Activated naive CD4-positive, alpha-beta T cell treated with anti-CD3 and anti-CD28 coated beads for 36 hours (primary cell): Measurements from ENCODE around the gene TP53RK. TPM values are rescaled to one million over a fixed set of nuclear protein-coding genes. Genes with fewer than 3 reads are reported as not detected.

Source experiments
- CTCF ChIA-PET: fragments of 350-600 bp; sonication (Branson Sonifier 250); formaldehyde crosslinking; loops from one replicate; lab custom pipeline; 2021; ENCODE audit warnings: antibody characterized with exemption; lab: Charles Lee
- DNase-seq: peaks from one replicate; pipeline ENCODE4 v3.0.0-alpha.2; 2020
- H3K27ac Mint-ChIP-seq: one replicate; pipeline ENCODE4 v1.8.0; 2021; ENCODE audit warnings: mild to moderate bottlenecking, mixed read lengths
- H3K27me3 Mint-ChIP-seq: one replicate; pipeline ENCODE4 v1.8.0; 2021; ENCODE audit warnings: low read depth, mixed read lengths
- H3K36me3 Mint-ChIP-seq: one replicate; pipeline ENCODE4 v1.8.0; 2021; ENCODE audit warnings: low read depth, mixed read lengths
- H3K4me1 Mint-ChIP-seq: one replicate; pipeline ENCODE4 v1.8.0; 2021; ENCODE audit warnings: low read depth, mixed read lengths
- H3K4me3 Mint-ChIP-seq: one replicate; pipeline ENCODE4 v1.8.0; 2021; ENCODE audit warnings: mild to moderate bottlenecking, moderate library complexity, mixed read lengths
- H3K9me3 Mint-ChIP-seq: one replicate; pipeline ENCODE4 v1.8.0; 2021; ENCODE audit warnings: mixed read lengths
- intact Hi-C: fragments of 100-400 bp; cut with micrococcal nuclease; formaldehyde crosslinking; loops from one replicate; pipeline ENCODE4 v1.15.1; 2023
- total RNA-seq, 2 experiments: library from RNA; stranded (reverse); gene quantifications; one replicate each; pipeline ENCODE4 v1.2.3, GENCODE V29; 2021

The TP53RK gene
- total RNA-seq, 2 experiments from 2014 or later, result 7.8 to 8.3 TPM

DNA sequence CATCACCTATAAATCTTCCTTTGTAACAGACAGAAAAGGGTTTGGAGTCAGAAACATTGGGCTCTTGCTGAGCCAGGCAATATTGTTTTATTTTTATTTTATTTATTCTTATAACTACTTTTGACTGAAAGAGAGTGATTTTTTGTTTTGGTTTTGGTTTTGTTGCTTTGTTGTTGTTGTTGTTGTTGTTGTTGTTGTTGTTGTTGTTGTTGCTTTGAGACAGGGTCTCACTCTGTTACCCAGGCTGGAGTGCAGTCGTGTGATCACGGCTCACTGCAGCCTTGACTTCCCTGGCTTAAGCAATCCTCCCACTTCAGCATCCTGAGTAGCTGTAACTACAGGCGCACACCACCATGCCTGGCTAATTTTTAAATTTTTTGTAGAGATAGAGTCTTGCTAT is 22.9 kb downstream of the TP53RK start:
- intact Hi-C loops, result no loop called here
- H3K4me3 Mint-ChIP-seq, result no peak overlapping the region
- peaks cover 11% of the 10 kb centered on the region for H3K9me3 Mint-ChIP-seq
- H3K27me3 Mint-ChIP-seq, result no peaks in the 10 kb centered on the region
- CTCF ChIA-PET, result no interaction called here
- peaks cover 4% of the 10 kb centered on the region for H3K36me3 Mint-ChIP-seq
- DNase-seq, result no peak
- no peaks in the 10 kb centered on the region for H3K4me1 Mint-ChIP-seq
- H3K27ac Mint-ChIP-seq, result no peak overlapping the region

DNA sequence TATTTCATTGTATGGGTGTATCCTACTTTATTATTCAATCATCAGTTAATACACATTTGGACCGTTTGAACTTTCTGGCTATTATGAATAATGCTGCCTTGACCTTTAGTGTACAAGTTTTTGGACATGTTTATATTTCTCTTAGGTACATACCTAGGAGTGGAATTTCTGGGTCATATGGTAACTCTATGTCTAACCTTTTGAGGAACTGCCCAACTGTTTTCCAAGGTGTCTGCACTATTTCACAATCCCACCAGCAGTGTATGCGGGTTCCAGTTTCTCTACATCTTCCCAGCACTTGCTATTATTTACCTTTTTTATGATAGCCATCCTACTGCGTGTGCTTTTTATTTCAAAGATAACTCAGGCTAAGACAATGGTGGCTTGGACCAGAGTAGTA is 23.6 kb downstream of the TP53RK start:
- Mint-ChIP-seq H3K27me3 (no peaks in the 10 kb centered on the region), H3K36me3 (peaks cover 6% of the 10 kb centered on the region), H3K9me3 (peaks cover 5% of the 10 kb centered on the region), H3K4me3 (no peak overlapping the region), H3K27ac (no peak overlapping the region), H3K4me1 (no peaks in the 10 kb centered on the region)
- no peak for DNase-seq
- intact Hi-C loops, result no loop called here
- CTCF ChIA-PET, result no interaction called here

DNA sequence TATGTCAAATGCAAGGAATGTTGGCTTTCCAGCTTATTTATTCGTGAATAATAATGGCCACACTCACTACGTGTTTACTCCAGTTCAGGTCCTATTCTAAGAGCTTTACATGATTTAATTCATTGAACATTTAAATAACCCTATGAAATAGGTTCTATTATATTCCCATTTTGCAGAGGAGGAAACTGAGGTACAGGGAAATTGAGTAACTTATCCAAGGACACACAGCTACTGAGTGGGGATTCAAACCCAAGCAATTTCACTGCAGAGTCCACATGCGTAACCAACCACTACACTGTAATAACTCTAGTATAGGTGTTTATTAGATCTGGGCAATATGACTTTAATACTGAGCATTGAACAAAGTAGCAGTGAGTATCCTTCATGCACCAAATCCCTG is 25.7 kb downstream of the TP53RK start:
- no peak for DNase-seq
- Mint-ChIP-seq H3K9me3 (peaks cover 5% of the 10 kb centered on the region), H3K27me3 (no peaks in the 10 kb centered on the region), H3K27ac (no peak overlapping the region), H3K36me3 (peaks cover 10% of the 10 kb centered on the region), H3K4me1 (no peaks in the 10 kb centered on the region), H3K4me3 (no peak overlapping the region)
- CTCF ChIA-PET, result interaction anchor here (0.6 to 1.3 kb wide), 3 partner anchors 12 to 43 kb away, joined by 4 to 7 read pairs (median 6); no protein-coding TSS in a partner anchor
- intact Hi-C loops, result no loop called here

DNA sequence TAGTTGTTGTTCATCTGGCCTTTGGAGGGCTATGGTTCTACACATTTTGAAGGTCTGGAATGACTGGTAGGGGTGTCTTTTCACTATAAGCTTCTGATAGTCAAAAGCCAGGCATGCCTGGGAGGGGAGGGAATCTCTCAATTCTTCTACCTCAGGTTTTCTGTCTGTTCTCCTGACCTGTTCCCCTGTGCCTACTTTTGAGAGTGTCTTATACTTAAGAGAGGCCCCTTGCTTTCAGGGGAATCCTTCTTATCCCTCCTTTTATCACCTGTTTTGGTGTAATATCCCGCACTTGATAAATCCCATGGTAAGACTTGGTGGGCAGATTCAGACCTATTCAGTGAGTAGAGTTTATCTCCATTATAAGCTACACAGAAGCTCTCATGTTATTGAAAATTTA is 27.6 kb downstream of the TP53RK start:
- H3K27ac Mint-ChIP-seq, result no peak overlapping the region
- H3K36me3 Mint-ChIP-seq, result peaks cover 7% of the 10 kb centered on the region
- no peak overlapping the region for H3K4me3 Mint-ChIP-seq
- CTCF ChIA-PET, result no interaction called here
- no peak for DNase-seq
- no peaks in the 10 kb centered on the region for H3K4me1 Mint-ChIP-seq
- intact Hi-C loops, result no loop called here
- H3K27me3 Mint-ChIP-seq, result no peaks in the 10 kb centered on the region
- peaks cover 5% of the 10 kb centered on the region for H3K9me3 Mint-ChIP-seq

DNA sequence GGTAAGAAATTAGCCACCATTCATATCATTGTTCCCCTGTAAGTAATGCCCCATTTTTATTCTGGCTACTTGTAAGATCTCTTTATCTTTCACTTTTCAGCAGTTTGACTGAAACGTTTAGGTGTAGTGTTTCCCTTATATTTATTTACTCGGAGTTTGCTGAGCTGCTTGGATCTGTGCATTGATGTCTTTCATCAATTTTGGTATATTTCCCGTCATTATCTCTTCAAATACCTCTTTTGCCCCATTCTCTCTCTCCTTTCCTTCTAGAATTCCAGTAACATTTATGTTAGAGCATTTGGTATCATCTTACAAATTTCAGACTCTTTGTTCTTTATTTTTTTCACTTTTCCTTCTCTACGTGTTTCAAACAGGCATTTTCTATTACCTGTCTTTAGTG is 28.8 kb downstream of the TP53RK start:
- no peaks in the 10 kb centered on the region for H3K27me3 Mint-ChIP-seq
- no peak for DNase-seq
- peaks cover 5% of the 10 kb centered on the region for H3K9me3 Mint-ChIP-seq
- intact Hi-C loops, result no loop called here
- CTCF ChIA-PET, result no interaction called here
- H3K36me3 Mint-ChIP-seq, result peaks cover 7% of the 10 kb centered on the region
- no peak overlapping the region for H3K4me3 Mint-ChIP-seq
- H3K27ac Mint-ChIP-seq, result no peak overlapping the region
- H3K4me1 Mint-ChIP-seq, result no peaks in the 10 kb centered on the region

DNA sequence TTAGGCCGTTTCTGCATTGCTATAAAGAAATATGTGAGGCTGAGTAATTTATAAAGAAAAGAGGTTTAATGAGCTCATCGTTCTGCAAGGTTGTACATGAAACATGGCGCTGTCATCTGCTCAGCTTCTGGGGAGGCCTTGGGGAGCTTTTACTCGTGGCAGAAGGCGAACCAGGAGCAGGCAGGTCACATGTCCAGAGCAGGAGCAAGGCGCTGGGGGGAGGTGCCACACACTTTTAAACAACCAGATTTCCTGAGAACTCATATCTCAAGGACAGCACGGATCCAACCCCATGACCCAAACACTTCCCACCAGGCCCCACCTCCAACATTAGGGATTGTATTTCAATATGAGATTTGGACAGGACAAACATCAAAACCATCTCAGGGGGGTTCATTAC is 31.6 kb downstream of the TP53RK start:
- peaks cover 7% of the 10 kb centered on the region for H3K36me3 Mint-ChIP-seq

DNA sequence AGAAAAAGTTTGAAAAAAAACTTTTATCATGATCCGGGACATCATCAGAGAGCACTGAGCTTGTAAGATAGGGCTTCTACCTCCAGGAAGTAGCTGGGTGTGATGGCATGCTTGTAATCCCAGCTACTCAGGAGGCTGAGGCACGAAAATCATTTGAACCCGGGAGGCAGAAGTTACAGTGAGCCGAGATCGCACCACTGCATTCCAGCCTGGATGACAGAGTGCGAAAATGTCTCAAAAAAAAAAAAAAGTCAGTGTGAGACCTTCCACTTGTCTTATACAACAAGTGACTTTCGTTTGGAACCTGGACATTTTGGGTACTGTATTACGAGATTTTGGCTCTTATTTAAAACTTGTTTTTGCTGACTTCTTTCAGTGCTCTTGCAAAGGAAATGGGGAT is 32.1 kb downstream of the TP53RK start:
- peaks cover 5% of the 10 kb centered on the region for H3K9me3 Mint-ChIP-seq
- no peaks in the 10 kb centered on the region for H3K4me1 Mint-ChIP-seq
- peaks cover 7% of the 10 kb centered on the region for H3K36me3 Mint-ChIP-seq
- H3K27ac Mint-ChIP-seq, result no peak overlapping the region
- peaks cover 13% of the 10 kb centered on the region for H3K27me3 Mint-ChIP-seq
- CTCF ChIA-PET, result no interaction called here
- DNase-seq, result no peak
- no peak overlapping the region for H3K4me3 Mint-ChIP-seq
- intact Hi-C loops, result no loop called here

More for the DNA sequence above, 31.6 kb downstream of the TP53RK start:
- intact Hi-C loops, result no loop called here
- Mint-ChIP-seq H3K27ac (no peak overlapping the region), H3K9me3 (peaks cover 5% of the 10 kb centered on the region), H3K4me1 (no peaks in the 10 kb centered on the region), H3K4me3 (no peak overlapping the region), H3K27me3 (peaks cover 12% of the 10 kb centered on the region)
- DNase-seq, result no peak
- CTCF ChIA-PET, result no interaction called here

DNA sequence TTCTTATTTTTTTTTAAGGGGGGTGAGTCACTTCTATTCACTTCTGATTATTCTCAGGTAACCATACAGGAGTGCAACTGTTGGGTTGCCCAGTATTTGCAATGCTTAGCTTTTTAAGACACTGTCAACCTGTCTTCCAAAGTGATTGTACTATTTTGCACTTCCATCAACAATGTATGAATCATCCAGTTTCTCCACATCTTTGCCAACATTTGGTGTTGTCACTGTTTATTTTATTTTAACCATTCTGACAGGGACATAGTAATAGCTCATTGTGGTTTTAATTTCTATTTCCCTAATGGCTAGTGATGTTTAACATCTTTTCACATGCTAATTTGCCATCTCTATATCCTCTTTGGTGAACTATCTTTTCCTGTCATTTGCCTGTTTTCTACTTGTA is 36.5 kb downstream of the TP53RK start:
- no peak for DNase-seq
- no peaks in the 10 kb centered on the region for H3K9me3 Mint-ChIP-seq
- no peak overlapping the region for H3K4me3 Mint-ChIP-seq
- intact Hi-C loops, result no loop called here
- H3K36me3 Mint-ChIP-seq, result no peaks in the 10 kb centered on the region
- H3K4me1 Mint-ChIP-seq, result no peaks in the 10 kb centered on the region
- CTCF ChIA-PET, result interaction anchor here (0.7 kb wide), 2 partner anchors 189 to 450 kb away, joined by 3 to 5 read pairs; no protein-coding TSS in a partner anchor
- no peak overlapping the region for H3K27ac Mint-ChIP-seq
- H3K27me3 Mint-ChIP-seq, result peaks cover 31% of the 10 kb centered on the region

DNA sequence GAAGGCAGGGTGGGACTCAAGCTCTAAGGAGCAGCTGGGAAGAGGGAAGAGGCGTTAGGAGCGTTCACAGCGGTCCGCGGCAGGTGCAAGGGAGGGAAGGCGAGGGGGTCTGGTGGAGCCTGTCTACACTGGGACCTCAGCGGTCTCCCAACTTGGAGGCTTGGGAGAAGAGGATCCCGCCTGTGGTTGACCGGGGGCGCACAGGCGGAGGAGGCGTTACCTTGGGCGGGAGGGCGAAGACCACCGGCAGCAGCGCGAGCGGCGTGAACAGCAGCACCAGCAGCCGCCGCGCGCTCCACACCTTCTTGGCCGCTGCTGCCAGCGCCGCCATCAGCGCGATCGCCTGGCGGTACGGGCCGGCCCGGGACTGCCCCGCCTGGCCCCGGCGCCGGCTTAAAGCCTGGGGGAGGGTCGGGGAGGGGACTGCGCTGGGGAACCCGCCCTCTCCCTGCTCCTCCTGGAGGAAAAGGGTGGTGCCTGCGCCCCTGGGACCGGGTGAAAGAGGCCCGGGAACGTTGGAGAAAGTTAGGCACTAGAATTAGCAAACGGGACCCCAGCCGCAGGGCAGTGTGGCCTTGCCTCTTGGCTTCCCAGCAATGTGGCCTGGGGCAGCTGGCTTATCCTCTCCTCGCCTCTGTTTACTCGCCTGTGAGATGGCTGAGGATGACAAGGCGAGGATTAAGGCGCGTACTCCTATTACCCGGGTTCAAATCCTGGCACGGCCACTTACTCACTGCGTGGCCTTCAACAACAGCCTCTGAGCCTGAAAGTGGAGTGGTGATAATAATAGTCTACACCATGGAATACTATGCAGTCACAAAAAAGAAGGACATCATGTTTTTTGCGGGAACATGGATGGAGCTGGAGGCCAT is 37.9 kb downstream of the TP53RK start, which contains the start of gene SLC13A3:
TSS of gene SLC13A3 (minus strand) at position 369 of the 872 bp plus-strand sequence. CDS start at position 331, 38 bp downstream.
- intact Hi-C loops, result no loop called here
- no peaks in the 10 kb centered on the region for H3K36me3 Mint-ChIP-seq
- H3K4me1 Mint-ChIP-seq, result no peaks in the 10 kb centered on the region
- no peak for DNase-seq
- peaks cover 31% of the 10 kb centered on the region for H3K27me3 Mint-ChIP-seq
- no peak within 1 kb of the TSS for H3K4me3 Mint-ChIP-seq
- no peak within 1 kb of the TSS for H3K27ac Mint-ChIP-seq
- no peaks in the 10 kb centered on the region for H3K9me3 Mint-ChIP-seq
- CTCF ChIA-PET, result interaction anchor here (0.6 to 0.7 kb wide), 2 partner anchors 12 to 346 kb away, joined by 6 to 7 read pairs; no protein-coding TSS in a partner anchor

DNA sequence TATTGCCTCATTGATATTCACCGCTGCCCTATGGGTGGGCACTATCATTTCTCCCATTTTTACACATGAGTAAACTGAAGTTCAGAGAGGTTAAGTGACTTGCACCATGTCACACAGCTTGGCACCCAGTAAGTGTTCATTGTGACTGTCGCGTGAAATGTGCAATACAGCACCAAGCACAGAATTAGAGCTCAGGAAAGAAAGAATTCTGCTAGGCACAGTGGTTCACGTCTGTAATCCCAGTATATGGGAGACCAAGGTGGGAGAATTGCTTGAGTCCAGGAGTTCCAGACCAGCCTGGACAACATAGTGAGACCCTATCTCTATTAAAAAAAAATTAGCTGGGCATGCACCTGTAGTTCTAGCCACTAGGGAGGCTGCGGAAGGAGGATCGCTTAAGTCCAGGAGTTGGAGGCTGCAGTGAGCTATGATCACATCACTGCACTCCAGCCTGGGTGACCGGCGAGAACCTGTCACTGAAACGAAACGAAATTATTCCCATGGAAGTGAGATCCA is 38.6 kb downstream of the TP53RK start:
- Mint-ChIP-seq H3K4me1 (no peaks in the 10 kb centered on the region), H3K27ac (no peak overlapping the region), H3K27me3 (peaks cover 31% of the 10 kb centered on the region), H3K36me3 (no peaks in the 10 kb centered on the region), H3K9me3 (no peaks in the 10 kb centered on the region), H3K4me3 (no peak overlapping the region)
- CTCF ChIA-PET, result no interaction called here
- DNase-seq, result no peak
- intact Hi-C loops, result no loop called here

DNA sequence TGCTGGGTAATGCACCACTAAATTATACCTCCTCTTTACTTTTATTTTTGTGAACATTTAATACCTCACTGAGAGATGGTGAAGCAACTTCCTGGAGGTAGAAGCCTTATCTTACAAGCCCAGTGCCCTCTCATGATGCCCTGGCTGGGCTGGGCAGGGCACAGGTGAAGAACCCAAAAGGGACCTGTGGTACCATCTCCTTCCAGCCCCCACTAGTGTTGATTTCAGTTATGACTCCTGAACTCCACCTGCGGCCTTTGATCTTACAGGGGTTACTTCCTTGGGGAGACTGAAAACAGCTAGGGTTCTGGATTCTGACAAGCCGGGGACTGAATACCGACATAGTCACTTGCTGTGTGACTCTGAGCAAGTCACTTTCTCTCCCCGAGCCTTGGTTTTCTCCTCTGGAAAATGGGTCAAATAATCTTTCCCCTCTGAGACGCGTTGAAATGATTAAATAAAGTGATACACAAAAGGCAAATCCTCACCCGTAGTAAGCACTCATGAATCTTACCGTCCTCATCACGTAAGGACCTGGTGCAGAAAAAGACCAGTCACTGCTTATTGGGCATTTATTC is 39.2 kb downstream of the TP53RK start:
- intact Hi-C loops, result no loop called here
- H3K27me3 Mint-ChIP-seq, result peaks cover 31% of the 10 kb centered on the region
- no peak overlapping the region for H3K4me3 Mint-ChIP-seq

DNA sequence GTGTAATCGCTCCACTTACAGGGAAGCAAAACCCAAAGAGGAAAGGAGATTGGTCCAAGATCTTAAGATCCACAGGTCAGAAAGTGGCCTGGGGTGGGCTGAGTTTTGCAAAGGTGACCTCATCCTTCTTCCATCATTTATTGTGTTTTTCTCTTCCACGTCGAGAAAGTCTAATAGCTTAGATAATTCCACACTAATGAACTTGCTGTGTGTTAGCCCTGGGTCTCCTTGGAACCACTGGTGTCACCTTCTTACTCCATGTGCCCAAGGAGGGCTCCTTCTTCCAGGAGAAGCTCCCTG is 39.6 kb downstream of the TP53RK start:
- intact Hi-C loops, result no loop called here
- Mint-ChIP-seq H3K9me3 (no peaks in the 10 kb centered on the region), H3K4me1 (no peaks in the 10 kb centered on the region), H3K27ac (no peak overlapping the region), H3K4me3 (no peak overlapping the region), H3K36me3 (no peaks in the 10 kb centered on the region), H3K27me3 (peaks cover 31% of the 10 kb centered on the region)
- CTCF ChIA-PET, result no interaction called here
- no peak for DNase-seq

More for the DNA sequence above, 39.2 kb downstream of the TP53RK start:
- Mint-ChIP-seq H3K4me1 (no peaks in the 10 kb centered on the region), H3K27ac (no peak overlapping the region), H3K36me3 (no peaks in the 10 kb centered on the region), H3K9me3 (no peaks in the 10 kb centered on the region)
- CTCF ChIA-PET, result no interaction called here
- no peak for DNase-seq
